ENCODE data around the gene SSRP1.

SSRP1 gene

GRCh38 chr11:57276169-57276970 lies 59.3 kb downstream of the SSRP1 start:
- no peak overlapping the region for H3K27ac ChIP-seq
- TF ChIP-seq CTCF (IDR thresholded peaks at IDR 0.05) (no peak), ZFX (IDR thresholded peaks at IDR 0.05; ENCODE audit: borderline replicate concordance) (no peak)

All from 22Rv1 (cell line).